ENCODE data around the gene VAPA. TPM values are rescaled to one million over a fixed set of nuclear protein-coding genes. Genes with fewer than 3 reads are reported as not detected.

The VAPA gene
- total and polyA plus RNA-seq, 9 of the 15 experiments (the other 6 are each of a cell fraction or from before 2014, with no cell fraction given): 219 to 902 (median 526) TPM

- ChIA-PET POLR2A (interaction anchor here (0.6 to 1.3 kb wide), 3 partner anchors 9 to 48 kb away, joined by 3 read pairs; no protein-coding TSS in a partner anchor), CTCF (ENCODE audit: low intra/inter-chr PET ratio) (no interaction called here)
- Histone ChIP-seq H3K4me1 (replicated peaks in 1 of 2; ENCODE audit: control insufficient read depth in 2 of 2, insufficient read depth in 2 of 2, low read length in 2 of 2) (peaks cover 14 to 46% of the 10 kb centered on the region in 2 experiments), H3K4me2 (ENCODE audit: insufficient read depth, low read length) (peak overlapping the region; percentile 16), H3K79me2 (ENCODE audit: control insufficient read depth, insufficient read depth, low read length) (peaks cover 3% of the 10 kb centered on the region; the same call in 1 of the 3 replicates), H3K36me3 (ENCODE audit: control insufficient read depth, insufficient read depth, low read length) (peaks cover 11% of the 10 kb centered on the region; the same call in 2 of the 3 replicates), H3K4me3 (no peak overlapping the region), H3K27me3 (ENCODE audit: control insufficient read depth in 2 of 2, insufficient read depth in 2 of 2, low read length in 2 of 2) (no peaks in the 10 kb centered on the region), H3K9me1 (ENCODE audit: control insufficient read depth, insufficient read depth, low read length) (no peaks in the 10 kb centered on the region), H4K20me1 (replicated peaks; ENCODE audit: control insufficient read depth, insufficient read depth, low read length) (no peaks in the 10 kb centered on the region), H3K9ac (ENCODE audit: insufficient read depth in 1 of 2, low read depth in 2 of 2, low read length in 2 of 2) (no peak overlapping the region), H3K27ac (ENCODE audit: extremely low read depth, low read depth, low read length) (peak overlapping the region; percentile 58; the same call in 2 of the 3 replicates), H2AFZ (ENCODE audit: low read depth, low read length) (peak overlapping the region; percentile 48), H3K9me3 (replicated peaks; ENCODE audit: control insufficient read depth, insufficient read depth, low read depth, low read length) (peaks cover 24% of the 10 kb centered on the region)
- in situ Hi-C loops (cut with MboI): no loop called here
- no TSS peak for BruUV-seq (replicated peaks)
- 53% methylated on average over 4 of the region's 4 CpGs for WGBS (ENCODE audit: insufficient coverage, low coverage, missing lambda C conversion rate)
- intact Hi-C loops (cut with micrococcal nuclease): no loop called here
- DNase-seq (ENCODE audit: extremely low read depth in 1 of 4, low spot score in 3 of 4) (peak in 1 of 4 experiments; percentile 55), ATAC-seq (no peak), FAIRE-seq (peak; percentile 62)
- peak; percentile 11; the same call in 1 of the 2 replicates for TF ChIP-seq NFE2 (IDR thresholded peaks at IDR 0.05; ENCODE audit: low read depth)
- TF ChIP-seq MAFK (IDR thresholded peaks at IDR 0.05; ENCODE audit: low read length): no peak
- 0 out of 2 replicates have a peak, but pooled peaks have one; percentile 4 for TF ChIP-seq TCF3 (CRISPR knock-in tag; IDR thresholded peaks at IDR 0.05)
- TF ChIP-seq, protein P1, sequence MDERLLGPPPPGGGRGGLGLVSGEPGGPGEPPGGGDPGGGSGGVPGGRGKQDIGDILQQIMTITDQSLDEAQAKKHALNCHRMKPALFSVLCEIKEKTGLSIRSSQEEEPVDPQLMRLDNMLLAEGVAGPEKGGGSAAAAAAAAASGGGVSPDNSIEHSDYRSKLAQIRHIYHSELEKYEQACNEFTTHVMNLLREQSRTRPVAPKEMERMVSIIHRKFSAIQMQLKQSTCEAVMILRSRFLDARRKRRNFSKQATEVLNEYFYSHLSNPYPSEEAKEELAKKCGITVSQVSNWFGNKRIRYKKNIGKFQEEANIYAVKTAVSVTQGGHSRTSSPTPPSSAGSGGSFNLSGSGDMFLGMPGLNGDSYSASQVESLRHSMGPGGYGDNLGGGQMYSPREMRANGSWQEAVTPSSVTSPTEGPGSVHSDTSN (CRISPR knock-in tag; IDR thresholded peaks at IDR 0.05; ENCODE audit: low read depth): no peak
- TF ChIP-seq, protein P1 (tag; conservative IDR thresholded peaks at IDR 0.05; ENCODE audit: low read depth): peak; percentile 47; the same call in 1 of the 2 replicates
- peak; percentile 38; the same call in 1 of the 2 replicates for TF ChIP-seq CTBP1 (IDR thresholded peaks at IDR 0.05; ENCODE audit: borderline replicate concordance)
- TF ChIP-seq SPI1 (IDR thresholded peaks at IDR 0.05; ENCODE audit: borderline replicate concordance, low read depth, low read length): no peak
- TF ChIP-seq RBM34 (IDR thresholded peaks at IDR 0.05; ENCODE audit: borderline replicate concordance, insufficient read depth, low read length): no peak
- no peak for TF ChIP-seq CEBPB (tag; IDR thresholded peaks at IDR 0.05)
- TF ChIP-seq CCAR2 (IDR thresholded peaks at IDR 0.05; ENCODE audit: low read depth, low read length): no peak
- no peak for TF ChIP-seq FOXJ3 (CRISPR knock-in tag; IDR thresholded peaks at IDR 0.05)
- TF ChIP-seq ZNF778 (CRISPR knock-in tag; IDR thresholded peaks at IDR 0.05): no peak
- no peak for TF ChIP-seq ZNF253 (CRISPR knock-in tag; conservative IDR thresholded peaks at IDR 0.05)
- no peak for TF ChIP-seq TGIF2 (CRISPR knock-in tag; IDR thresholded peaks at IDR 0.05)
- no peak for TF ChIP-seq ZNF445 (CRISPR knock-in tag; IDR thresholded peaks at IDR 0.05; ENCODE audit: low read depth)
- TF ChIP-seq KAT2B (IDR thresholded peaks at IDR 0.05; ENCODE audit: low read depth, low read length): no peak
- TF ChIP-seq SAFB (IDR thresholded peaks at IDR 0.05; ENCODE audit: borderline replicate concordance, low read depth, low read length): no peak
- TF ChIP-seq U2AF1 (optimal IDR thresholded peaks at IDR 0.05; ENCODE audit: low read depth, low read length): no peak
- TF ChIP-seq KLF16 (IDR thresholded peaks at IDR 0.05): no peak
- TF ChIP-seq TEAD1 (CRISPR knock-in tag; IDR thresholded peaks at IDR 0.05): no peak
- peak; percentile 16; the same call in 1 of the 2 replicates for TF ChIP-seq EP300 (IDR thresholded peaks at IDR 0.05; ENCODE audit: low read length)
- TF ChIP-seq CREM (IDR thresholded peaks at IDR 0.05; ENCODE audit: low read depth): no peak
- no peak for TF ChIP-seq ATF7 (IDR thresholded peaks at IDR 0.05)
- no peak for TF ChIP-seq HEY1 (CRISPR knock-in tag; IDR thresholded peaks at IDR 0.05; ENCODE audit: borderline replicate concordance)
Observed at GRCh38 chr18:9867071-9867594, 46.7 kb upstream of the VAPA start.
